ENCODE data around the gene USP21. TPM values are rescaled to one million over a fixed set of nuclear protein-coding genes. Genes with fewer than 3 reads are reported as not detected.

Gene USP21
- polyA plus RNA-seq, 4 donors, result 45.6 to 61.0 (median 50.3) TPM

GRCh38 chr1:161132410-161133219 is 26.7 kb upstream of the USP21 start, which contains the start of gene DEDD:
Gene DEDD (minus strand): TSS chr1:161132667. CDS start chr1:161124462, 8,205 bp downstream.
- DNase-seq (ENCODE audit: low read depth in 4 of 4, low spot score in 2 of 4), result peak; percentile 76 to 90 (median 88)

GRCh38 chr1:161133220-161133740 is 26.0 kb upstream of the USP21 start:
- no peak for DNase-seq (ENCODE audit: low read depth in 4 of 4, low spot score in 2 of 4)

GRCh38 chr1:161137881-161138280 is 21.4 kb upstream of the USP21 start:
- DNase-seq (ENCODE audit: low read depth in 4 of 4, low spot score in 2 of 4), result no peak

GRCh38 chr1:161138431-161138830 is 20.9 kb upstream of the USP21 start:
- DNase-seq (ENCODE audit: low read depth in 4 of 4, low spot score in 2 of 4), result peak in 1 of 4 donors; percentile 16

GRCh38 chr1:161139766-161140165 is 19.5 kb upstream of the USP21 start:
- peak in 1 of 4 donors; percentile 38 for DNase-seq (ENCODE audit: low read depth in 4 of 4, low spot score in 2 of 4)

GRCh38 chr1:161140755-161141400 is 18.4 kb upstream of the USP21 start:
- DNase-seq (ENCODE audit: low read depth in 4 of 4, low spot score in 2 of 4), result no peak

- DNase-seq (ENCODE audit: low read depth in 4 of 4, low spot score in 2 of 4), result no peak
Measured at GRCh38 chr1:161145832-161146231, 13.5 kb upstream of the USP21 start.

- DNase-seq (ENCODE audit: low read depth in 4 of 4, low spot score in 2 of 4), result no peak
Measured at GRCh38 chr1:161153176-161153575, 6.1 kb upstream of the USP21 start.

GRCh38 chr1:161153682-161154337 is 5.5 kb upstream of the USP21 start, which contains the start of gene UFC1:
Gene UFC1 (plus strand): TSS chr1:161153978. CDS start chr1:161153998, 20 bp downstream.
- DNase-seq (ENCODE audit: low read depth in 4 of 4, low spot score in 2 of 4), result peak; percentile 78 to 97 (median 84)

GRCh38 chr1:161157867-161158266 is 1.4 kb upstream of the USP21 start:
- no peak for DNase-seq (ENCODE audit: low read depth in 4 of 4, low spot score in 2 of 4)

- no peak for DNase-seq (ENCODE audit: low read depth in 4 of 4, low spot score in 2 of 4)
Measured at GRCh38 chr1:161158316-161159010, 837 bp upstream of the USP21 start.

- no peak for DNase-seq (ENCODE audit: low read depth in 4 of 4, low spot score in 2 of 4)
Measured at GRCh38 chr1:161159913-161160243, 578 bp downstream of the USP21 start.

GRCh38 chr1:161160671-161161145 is 1.4 kb downstream of the USP21 start:
- no peak for DNase-seq (ENCODE audit: low read depth in 4 of 4, low spot score in 2 of 4)

- no peak for DNase-seq (ENCODE audit: low read depth in 4 of 4, low spot score in 2 of 4)
Measured at GRCh38 chr1:161161652-161162051, 2.4 kb downstream of the USP21 start.

- DNase-seq (ENCODE audit: low read depth in 4 of 4, low spot score in 2 of 4), result no peak
Measured at GRCh38 chr1:161162052-161162451, 2.8 kb downstream of the USP21 start.

GRCh38 chr1:161162806-161163205 is 3.5 kb downstream of the USP21 start:
- no peak for DNase-seq (ENCODE audit: low read depth in 4 of 4, low spot score in 2 of 4)

GRCh38 chr1:161163793-161164192 is 4.5 kb downstream of the USP21 start:
- DNase-seq (ENCODE audit: low read depth in 4 of 4, low spot score in 2 of 4), result no peak

- DNase-seq (ENCODE audit: low read depth in 4 of 4, low spot score in 2 of 4), result no peak
Measured at GRCh38 chr1:161164901-161165610, 5.8 kb downstream of the USP21 start.

GRCh38 chr1:161165742-161166668 is 6.7 kb downstream of the USP21 start, which contains the start of gene PPOX:
Gene PPOX (plus strand): TSS chr1:161166426. CDS start chr1:161166848, 422 bp downstream.
- DNase-seq (ENCODE audit: low read depth in 4 of 4, low spot score in 2 of 4), result peak; percentile 87 to 97 (median 94)
